GM18868 (cell line): ENCODE data around the gene COPS4.

Experiments
- ATAC-seq: cut with Tn5 transposase; IDR thresholded peaks from one replicate; pipeline ENCODE4 v1.9.1; 2021; ENCODE audit warnings: mild to moderate bottlenecking, moderate library complexity; ENCODE audit not compliant: unreplicated experiment

Gene COPS4

GRCh38 chr4:83115656-83116285 is 80.8 kb downstream of the COPS4 start:
- ATAC-seq = no peak

DNA sequence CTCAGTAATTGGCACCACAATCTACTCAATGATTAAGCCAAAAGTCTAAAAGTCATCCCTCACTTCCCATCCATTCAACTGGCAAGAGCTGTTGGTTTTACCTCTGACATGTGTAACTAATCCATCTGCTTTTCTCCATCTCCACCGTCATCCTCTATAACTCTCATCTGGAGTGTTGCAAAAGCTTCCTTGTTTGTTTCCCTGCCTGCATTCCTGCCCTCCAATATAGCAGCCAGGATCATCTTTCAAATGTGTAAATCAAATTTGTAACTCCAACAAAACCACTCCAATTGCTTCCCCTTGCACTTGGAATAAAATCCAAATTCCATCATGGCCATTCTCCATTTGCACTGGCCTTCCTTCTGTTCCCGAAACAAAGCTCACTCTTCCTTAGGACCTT is 83.9 kb downstream of the COPS4 start:
- no peak for ATAC-seq

DNA sequence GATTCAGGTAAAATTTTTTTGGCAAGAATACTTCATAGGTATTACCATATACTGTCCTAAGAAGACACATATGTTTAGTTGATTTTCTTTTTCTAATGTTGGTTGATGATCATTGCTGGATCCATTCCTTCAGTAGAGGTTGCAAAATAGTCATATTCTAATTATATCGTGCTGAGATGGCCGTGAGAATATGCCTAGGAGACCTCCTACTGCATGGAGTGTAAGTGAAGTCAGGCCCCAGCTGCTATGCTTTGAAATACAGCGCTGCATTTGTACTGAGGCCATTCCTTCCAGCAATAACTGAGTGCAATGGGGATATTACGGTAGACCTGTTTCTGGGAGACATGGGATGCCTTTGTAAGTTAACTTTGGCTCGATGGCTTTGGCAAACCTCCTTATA is 86.3 kb downstream of the COPS4 start:
- no peak for ATAC-seq

- peak; percentile 79 for ATAC-seq
Observed at GRCh38 chr4:83124111-83124780, 89.3 kb downstream of the COPS4 start.
